SK-N-DZ (cell line): Measurements from ENCODE around the gene HBS1L.

ENCODE experiments used
- DNase-seq: peaks from one replicate; pipeline ENCODE4 v3.0.0-alpha.2; 2015; ENCODE audit warnings: low spot score

Gene HBS1L

DNA sequence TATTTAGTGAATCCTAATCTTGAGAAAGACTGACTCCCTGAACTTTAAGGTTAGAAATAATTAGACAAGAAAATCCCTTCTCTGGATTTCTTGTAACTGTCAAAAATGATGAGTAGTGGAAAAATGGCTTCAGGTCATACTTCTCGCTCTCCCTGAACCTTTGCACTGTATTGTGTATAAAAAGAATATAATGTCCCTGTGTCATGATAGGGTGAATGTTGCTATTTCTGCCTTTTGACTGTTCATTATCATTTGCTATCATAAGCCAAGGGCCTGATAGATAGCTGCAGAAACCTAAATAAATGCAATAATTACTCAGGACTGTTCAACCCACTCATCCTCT is 144.1 kb downstream of the HBS1L start:
- no peak for DNase-seq
